ENCODE results near the gene WDPCP. TPM values are rescaled to one million over a fixed set of nuclear protein-coding genes. Genes with fewer than 3 reads are reported as not detected.

WDPCP gene
- total and polyA plus RNA-seq, 2 of the 13 experiments (the other 11 are each of a cell fraction or from before 2014, with no cell fraction given): 2.9 to 5.2 TPM

DNA sequence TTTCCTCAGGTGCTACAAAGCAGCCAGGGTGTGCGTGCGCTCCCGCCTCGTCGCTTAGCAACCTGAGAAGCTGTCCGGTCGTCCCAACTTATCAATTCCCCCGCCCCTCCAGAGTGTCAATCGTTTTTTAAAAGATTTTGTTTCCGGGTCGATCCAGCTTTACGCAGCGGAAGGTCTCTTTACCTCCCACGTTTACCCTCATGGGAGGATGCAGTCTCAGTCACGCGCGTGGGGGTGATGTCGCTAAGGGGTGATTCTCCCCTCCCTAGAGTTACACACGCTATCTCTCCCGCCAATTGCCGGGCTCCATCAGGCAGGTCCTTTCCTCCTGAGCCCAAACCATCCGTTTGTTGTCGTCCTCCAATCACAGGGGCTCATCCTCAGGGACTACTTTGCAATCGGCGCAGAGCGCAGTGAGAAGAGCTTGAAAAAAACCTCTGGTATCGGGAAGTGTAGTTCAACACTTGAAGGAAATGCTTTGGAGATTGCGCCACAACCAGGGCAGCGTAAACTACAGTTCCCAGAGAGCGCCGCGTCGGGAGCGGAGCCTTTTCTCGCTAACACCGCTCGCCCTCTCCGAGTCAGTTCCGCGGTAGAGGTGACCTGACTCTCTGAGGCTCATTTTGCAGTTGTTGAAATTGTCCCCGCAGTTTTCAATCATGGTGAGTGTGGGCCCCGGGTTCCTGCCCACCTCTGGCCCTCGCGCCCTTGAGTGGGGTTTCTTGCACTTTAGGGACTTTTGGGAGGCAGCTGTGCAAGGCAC is at the start of gene WDPCP, which contains the start of gene MDH1 (continued):
- TF ChIP-seq THYN1 (CRISPR knock-in tag; IDR thresholded peaks at IDR 0.05; ENCODE audit: borderline replicate concordance, low read depth) (peak; percentile 89; the same call in 1 of the 2 replicates), ESRRA (CRISPR knock-in tag; IDR thresholded peaks at IDR 0.05; ENCODE audit: low read depth) (peak; percentile 92), RFXAP (CRISPR knock-in tag; IDR thresholded peaks at IDR 0.05; ENCODE audit: borderline replicate concordance) (peak; percentile 93), KDM5A (IDR thresholded peaks at IDR 0.05; ENCODE audit: borderline replicate concordance, low read length) (peak; percentile 88), SRSF1 (optimal IDR thresholded peaks at IDR 0.05; ENCODE audit: low read depth, low read length) (no peak), U2AF2 (IDR thresholded peaks at IDR 0.05; ENCODE audit: low read depth, low read length) (peak; percentile 87; the same call in 1 of the 2 replicates), MXI1 (IDR thresholded peaks at IDR 0.05; ENCODE audit: borderline replicate concordance, low read depth, low read length) (peak; percentile 81), KDM3A (CRISPR knock-in tag; IDR thresholded peaks at IDR 0.05; ENCODE audit: low read depth) (peak; percentile 72), HMG20B (CRISPR knock-in tag; conservative IDR thresholded peaks at IDR 0.05) (no peak; the same call in none of the 2 replicates), REXO4 (CRISPR knock-in tag; IDR thresholded peaks at IDR 0.05; ENCODE audit: borderline replicate concordance) (no peak)
- TF ChIP-seq, protein P1, sequence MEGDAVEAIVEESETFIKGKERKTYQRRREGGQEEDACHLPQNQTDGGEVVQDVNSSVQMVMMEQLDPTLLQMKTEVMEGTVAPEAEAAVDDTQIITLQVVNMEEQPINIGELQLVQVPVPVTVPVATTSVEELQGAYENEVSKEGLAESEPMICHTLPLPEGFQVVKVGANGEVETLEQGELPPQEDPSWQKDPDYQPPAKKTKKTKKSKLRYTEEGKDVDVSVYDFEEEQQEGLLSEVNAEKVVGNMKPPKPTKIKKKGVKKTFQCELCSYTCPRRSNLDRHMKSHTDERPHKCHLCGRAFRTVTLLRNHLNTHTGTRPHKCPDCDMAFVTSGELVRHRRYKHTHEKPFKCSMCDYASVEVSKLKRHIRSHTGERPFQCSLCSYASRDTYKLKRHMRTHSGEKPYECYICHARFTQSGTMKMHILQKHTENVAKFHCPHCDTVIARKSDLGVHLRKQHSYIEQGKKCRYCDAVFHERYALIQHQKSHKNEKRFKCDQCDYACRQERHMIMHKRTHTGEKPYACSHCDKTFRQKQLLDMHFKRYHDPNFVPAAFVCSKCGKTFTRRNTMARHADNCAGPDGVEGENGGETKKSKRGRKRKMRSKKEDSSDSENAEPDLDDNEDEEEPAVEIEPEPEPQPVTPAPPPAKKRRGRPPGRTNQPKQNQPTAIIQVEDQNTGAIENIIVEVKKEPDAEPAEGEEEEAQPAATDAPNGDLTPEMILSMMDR (CRISPR knock-in tag; IDR thresholded peaks at IDR 0.05): no peak
- TF ChIP-seq, protein P2, sequence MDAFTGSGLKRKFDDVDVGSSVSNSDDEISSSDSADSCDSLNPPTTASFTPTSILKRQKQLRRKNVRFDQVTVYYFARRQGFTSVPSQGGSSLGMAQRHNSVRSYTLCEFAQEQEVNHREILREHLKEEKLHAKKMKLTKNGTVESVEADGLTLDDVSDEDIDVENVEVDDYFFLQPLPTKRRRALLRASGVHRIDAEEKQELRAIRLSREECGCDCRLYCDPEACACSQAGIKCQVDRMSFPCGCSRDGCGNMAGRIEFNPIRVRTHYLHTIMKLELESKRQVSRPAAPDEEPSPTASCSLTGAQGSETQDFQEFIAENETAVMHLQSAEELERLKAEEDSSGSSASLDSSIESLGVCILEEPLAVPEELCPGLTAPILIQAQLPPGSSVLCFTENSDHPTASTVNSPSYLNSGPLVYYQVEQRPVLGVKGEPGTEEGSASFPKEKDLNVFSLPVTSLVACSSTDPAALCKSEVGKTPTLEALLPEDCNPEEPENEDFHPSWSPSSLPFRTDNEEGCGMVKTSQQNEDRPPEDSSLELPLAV (CRISPR knock-in tag; conservative IDR thresholded peaks at IDR 0.05; ENCODE audit: low read depth): no peak
- TF ChIP-seq, protein P3, sequence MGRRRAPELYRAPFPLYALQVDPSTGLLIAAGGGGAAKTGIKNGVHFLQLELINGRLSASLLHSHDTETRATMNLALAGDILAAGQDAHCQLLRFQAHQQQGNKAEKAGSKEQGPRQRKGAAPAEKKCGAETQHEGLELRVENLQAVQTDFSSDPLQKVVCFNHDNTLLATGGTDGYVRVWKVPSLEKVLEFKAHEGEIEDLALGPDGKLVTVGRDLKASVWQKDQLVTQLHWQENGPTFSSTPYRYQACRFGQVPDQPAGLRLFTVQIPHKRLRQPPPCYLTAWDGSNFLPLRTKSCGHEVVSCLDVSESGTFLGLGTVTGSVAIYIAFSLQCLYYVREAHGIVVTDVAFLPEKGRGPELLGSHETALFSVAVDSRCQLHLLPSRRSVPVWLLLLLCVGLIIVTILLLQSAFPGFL (CRISPR knock-in tag; IDR thresholded peaks at IDR 0.05): no peak
- TF ChIP-seq, protein P4, sequence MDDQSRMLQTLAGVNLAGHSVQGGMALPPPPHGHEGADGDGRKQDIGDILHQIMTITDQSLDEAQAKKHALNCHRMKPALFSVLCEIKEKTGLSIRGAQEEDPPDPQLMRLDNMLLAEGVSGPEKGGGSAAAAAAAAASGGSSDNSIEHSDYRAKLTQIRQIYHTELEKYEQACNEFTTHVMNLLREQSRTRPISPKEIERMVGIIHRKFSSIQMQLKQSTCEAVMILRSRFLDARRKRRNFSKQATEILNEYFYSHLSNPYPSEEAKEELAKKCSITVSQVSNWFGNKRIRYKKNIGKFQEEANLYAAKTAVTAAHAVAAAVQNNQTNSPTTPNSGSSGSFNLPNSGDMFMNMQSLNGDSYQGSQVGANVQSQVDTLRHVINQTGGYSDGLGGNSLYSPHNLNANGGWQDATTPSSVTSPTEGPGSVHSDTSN (CRISPR knock-in tag; IDR thresholded peaks at IDR 0.05; ENCODE audit: borderline replicate concordance): no peak
- TF ChIP-seq, protein P5, sequence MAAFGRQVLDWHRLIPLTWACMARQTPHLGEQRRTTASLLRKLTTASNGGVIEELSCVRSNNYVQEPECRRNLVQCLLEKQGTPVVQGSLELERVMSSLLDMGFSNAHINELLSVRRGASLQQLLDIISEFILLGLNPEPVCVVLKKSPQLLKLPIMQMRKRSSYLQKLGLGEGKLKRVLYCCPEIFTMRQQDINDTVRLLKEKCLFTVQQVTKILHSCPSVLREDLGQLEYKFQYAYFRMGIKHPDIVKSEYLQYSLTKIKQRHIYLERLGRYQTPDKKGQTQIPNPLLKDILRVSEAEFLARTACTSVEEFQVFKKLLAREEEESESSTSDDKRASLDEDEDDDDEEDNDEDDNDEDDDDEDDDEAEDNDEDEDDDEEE (CRISPR knock-in tag; IDR thresholded peaks at IDR 0.05): no peak; the same call in 1 of the 2 replicates
- TF ChIP-seq, protein P6, sequence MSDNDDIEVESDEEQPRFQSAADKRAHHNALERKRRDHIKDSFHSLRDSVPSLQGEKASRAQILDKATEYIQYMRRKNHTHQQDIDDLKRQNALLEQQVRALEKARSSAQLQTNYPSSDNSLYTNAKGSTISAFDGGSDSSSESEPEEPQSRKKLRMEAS (IDR thresholded peaks at IDR 0.05): peak; percentile 90

Data from HepG2 (cell line).